Measurements from ENCODE around the gene SRPK3. TPM values are rescaled to one million over a fixed set of nuclear protein-coding genes. Genes with fewer than 3 reads are reported as not detected.

Gene SRPK3
- polyA plus RNA-seq, 1 donor (not counting 4 experiments of a cell fraction or from before 2014, with no cell fraction given), result 0.10 TPM

DNA sequence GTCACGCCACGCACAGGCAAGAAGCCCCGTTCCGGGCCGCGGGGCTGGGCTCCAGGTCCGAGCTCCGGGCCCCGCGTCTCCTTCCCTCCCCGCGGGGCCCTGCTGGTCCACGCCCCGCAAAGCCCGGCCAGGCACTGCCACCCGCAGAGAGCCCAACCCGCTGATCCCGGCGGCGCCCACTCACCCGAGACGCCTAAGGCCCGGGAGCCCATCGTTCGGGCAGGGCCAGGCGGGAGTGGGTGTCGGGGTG, 48.6 kb downstream of the SRPK3 start:
- DNase-seq (ENCODE audit: low read depth, low spot score) (no peak), FAIRE-seq (no peak)
- Histone ChIP-seq H4K20me1 (ENCODE audit: control insufficient read depth, extremely low read depth, insufficient read depth, low read length) (no peaks in the 10 kb centered on the region), H3K27ac (ENCODE audit: control insufficient read depth, insufficient read depth, low read length) (no peak overlapping the region), H3K36me3 (ENCODE audit: control insufficient read depth in 2 of 2, extremely low read depth in 1 of 2, insufficient read depth in 2 of 2, low read length in 2 of 2) (no peaks in the 10 kb centered on the region), H2AFZ (ENCODE audit: control insufficient read depth, low read length) (no peak overlapping the region), H3K9ac (ENCODE audit: control insufficient read depth, extremely low read depth, insufficient read depth, low read length) (no peak overlapping the region), H3K4me3 (ENCODE audit: control insufficient read depth in 2 of 3, extremely low read depth in 1 of 3, insufficient read depth in 2 of 3, low read depth in 1 of 3, low read length in 3 of 3) (no peak overlapping the region), H3K27me3 (ENCODE audit: control insufficient read depth, extremely low read depth, insufficient read depth, low read length) (peaks cover 46% of the 10 kb centered on the region), H3K4me2 (ENCODE audit: control insufficient read depth, extremely low read depth, insufficient read depth, low read depth, low read length) (no peak overlapping the region), H3K9me3 (ENCODE audit: control insufficient read depth, low read depth, low read length) (no peaks in the 10 kb centered on the region), H3K9me1 (ENCODE audit: control insufficient read depth, extremely low read depth, insufficient read depth, low read length) (no peaks in the 10 kb centered on the region), H3K79me2 (ENCODE audit: control insufficient read depth, insufficient read depth, low read length) (no peaks in the 10 kb centered on the region), H3K4me1 (ENCODE audit: control insufficient read depth, extremely low read depth, insufficient read depth, low read length) (no peaks in the 10 kb centered on the region)
- TF ChIP-seq, protein P1, sequence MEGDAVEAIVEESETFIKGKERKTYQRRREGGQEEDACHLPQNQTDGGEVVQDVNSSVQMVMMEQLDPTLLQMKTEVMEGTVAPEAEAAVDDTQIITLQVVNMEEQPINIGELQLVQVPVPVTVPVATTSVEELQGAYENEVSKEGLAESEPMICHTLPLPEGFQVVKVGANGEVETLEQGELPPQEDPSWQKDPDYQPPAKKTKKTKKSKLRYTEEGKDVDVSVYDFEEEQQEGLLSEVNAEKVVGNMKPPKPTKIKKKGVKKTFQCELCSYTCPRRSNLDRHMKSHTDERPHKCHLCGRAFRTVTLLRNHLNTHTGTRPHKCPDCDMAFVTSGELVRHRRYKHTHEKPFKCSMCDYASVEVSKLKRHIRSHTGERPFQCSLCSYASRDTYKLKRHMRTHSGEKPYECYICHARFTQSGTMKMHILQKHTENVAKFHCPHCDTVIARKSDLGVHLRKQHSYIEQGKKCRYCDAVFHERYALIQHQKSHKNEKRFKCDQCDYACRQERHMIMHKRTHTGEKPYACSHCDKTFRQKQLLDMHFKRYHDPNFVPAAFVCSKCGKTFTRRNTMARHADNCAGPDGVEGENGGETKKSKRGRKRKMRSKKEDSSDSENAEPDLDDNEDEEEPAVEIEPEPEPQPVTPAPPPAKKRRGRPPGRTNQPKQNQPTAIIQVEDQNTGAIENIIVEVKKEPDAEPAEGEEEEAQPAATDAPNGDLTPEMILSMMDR (optimal IDR thresholded peaks at IDR 0.05 in 1 of 3, IDR thresholded peaks at IDR 0.05 in 1 of 3, conservative IDR thresholded peaks at IDR 0.05 in 1 of 3; ENCODE audit: extremely low read depth in 1 of 3, insufficient read depth in 2 of 3, low read length in 3 of 3), result no peak
- dilution Hi-C loops (cut with MboI; ENCODE audit: extremely low pct_ligation_motif_present, low sequenced_read_pairs), result no loop called here

DNA sequence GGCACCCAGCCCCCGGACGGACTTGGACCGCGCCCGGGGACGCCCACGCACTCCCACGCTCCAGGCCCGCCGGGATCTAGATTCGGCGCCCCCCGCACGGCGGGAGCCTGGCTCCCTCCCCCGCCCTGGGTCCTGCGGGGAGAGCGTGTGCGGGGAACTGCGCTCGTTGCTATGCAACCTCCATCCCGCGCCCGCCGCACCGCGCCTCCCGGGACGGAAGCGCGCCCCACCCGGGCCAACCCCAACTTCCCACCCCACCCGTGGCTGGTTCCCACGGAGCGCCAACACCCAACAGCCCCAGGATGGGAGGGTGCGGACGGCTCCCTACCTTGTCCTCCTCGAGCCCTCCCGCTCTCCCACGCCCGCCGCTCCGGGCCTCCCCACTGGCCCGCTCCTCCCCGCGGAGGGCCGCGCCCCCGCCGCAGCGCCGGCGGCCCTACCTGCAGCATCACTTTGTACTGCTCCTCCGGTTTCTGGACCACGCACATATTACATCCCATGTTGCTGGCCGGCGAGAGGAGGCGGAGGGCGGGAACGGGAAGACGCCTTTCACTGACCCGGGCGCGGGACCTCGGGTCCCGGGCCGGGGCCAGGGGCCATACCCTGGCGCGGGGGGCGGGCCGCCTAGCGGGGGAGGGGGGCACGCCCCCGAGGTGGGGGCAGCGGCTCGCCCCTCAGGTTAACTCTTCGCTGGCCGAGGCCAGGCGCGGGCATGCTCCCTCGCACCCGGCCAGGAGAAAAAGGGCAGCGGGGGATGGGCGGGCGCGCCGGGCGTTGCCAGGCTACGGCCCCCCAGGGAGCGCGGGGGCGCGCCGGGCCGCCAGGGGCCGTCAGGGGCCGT, 49.2 kb downstream of the SRPK3 start, which contains the start of gene PDZD4:
Gene PDZD4, minus strand, starts transcription at position 746 of the 841 bp plus-strand sequence. Its CDS starts 246 bp downstream, at position 500.
- Histone ChIP-seq H3K4me2 (ENCODE audit: control insufficient read depth, extremely low read depth, insufficient read depth, low read depth, low read length) (no peak within 1 kb of the TSS), H2AFZ (ENCODE audit: control insufficient read depth, low read length) (no peak within 1 kb of the TSS), H3K27me3 (ENCODE audit: control insufficient read depth, extremely low read depth, insufficient read depth, low read length) (peaks cover 46% of the 10 kb centered on the region), H3K9me3 (ENCODE audit: control insufficient read depth, low read depth, low read length) (no peaks in the 10 kb centered on the region), H3K27ac (ENCODE audit: control insufficient read depth, insufficient read depth, low read length) (no peak within 1 kb of the TSS), H4K20me1 (ENCODE audit: control insufficient read depth, extremely low read depth, insufficient read depth, low read length) (no peaks in the 10 kb centered on the region), H3K79me2 (ENCODE audit: control insufficient read depth, insufficient read depth, low read length) (no peaks in the 10 kb centered on the region), H3K4me3 (ENCODE audit: control insufficient read depth in 2 of 3, extremely low read depth in 1 of 3, insufficient read depth in 2 of 3, low read depth in 1 of 3, low read length in 3 of 3) (no peak within 1 kb of the TSS), H3K9me1 (ENCODE audit: control insufficient read depth, extremely low read depth, insufficient read depth, low read length) (no peaks in the 10 kb centered on the region), H3K36me3 (ENCODE audit: control insufficient read depth in 2 of 2, extremely low read depth in 1 of 2, insufficient read depth in 2 of 2, low read length in 2 of 2) (no peaks in the 10 kb centered on the region), H3K9ac (ENCODE audit: control insufficient read depth, extremely low read depth, insufficient read depth, low read length) (no peak within 1 kb of the TSS), H3K4me1 (ENCODE audit: control insufficient read depth, extremely low read depth, insufficient read depth, low read length) (no peaks in the 10 kb centered on the region)
- TF ChIP-seq EZH2 (IDR thresholded peaks at IDR 0.05; ENCODE audit: low read length), result peak; percentile 74
- TF ChIP-seq, protein P1 (optimal IDR thresholded peaks at IDR 0.05 in 1 of 3, IDR thresholded peaks at IDR 0.05 in 1 of 3, conservative IDR thresholded peaks at IDR 0.05 in 1 of 3; ENCODE audit: extremely low read depth in 1 of 3, insufficient read depth in 2 of 3, low read length in 3 of 3), result no peak
- DNase-seq (ENCODE audit: low read depth, low spot score) (no peak), FAIRE-seq (no peak)
- dilution Hi-C loops (cut with MboI; ENCODE audit: extremely low pct_ligation_motif_present, low sequenced_read_pairs), result no loop called here

Measured in keratinocyte (primary cell).